MM.1S (cell line): ENCODE data around the gene PTPRN2.

Experiments used
- DNase-seq: peaks from one replicate; pipeline ENCODE4 v3.0.0-alpha.2; 2015
- H2AFZ ChIP-seq: fragments of 300-600 bp; sonication (generic); 2 replicates; pipeline ENCODE4 v1.6.0; 2016; ENCODE audit warnings: antibody characterized with exemption, low read length
- H3F3A ChIP-seq: fragments of 300-600 bp; sonication (generic); 2 replicates; pipeline ENCODE4 v1.6.1; 2016; ENCODE audit warnings: mild to moderate bottlenecking, antibody characterized with exemption, low read length, moderate library complexity, mixed read lengths; ENCODE audit not compliant: insufficient read depth
- H3K27ac ChIP-seq: fragments of 300-600 bp; sonication (generic); 2 replicates; pipeline ENCODE4 v1.5.1; 2016; ENCODE audit warnings: mild to moderate bottlenecking, low read length
- H3K27me3 ChIP-seq: fragments of 300-600 bp; sonication (generic); replicated peaks from 2 replicates; pipeline ENCODE4 v1.6.0; 2016; ENCODE audit warnings: low read length; ENCODE audit not compliant: insufficient read depth
- H3K36me3 ChIP-seq: fragments of 300-600 bp; sonication (generic); replicated peaks from 2 replicates; pipeline ENCODE4 v1.6.1; 2016; ENCODE audit warnings: mild to moderate bottlenecking, low read length, mixed read lengths; ENCODE audit not compliant: insufficient read depth
- H3K4me1 ChIP-seq: fragments of 300-600 bp; sonication (generic); 2 replicates; pipeline ENCODE4 v1.6.1; 2016; ENCODE audit warnings: low read length, mixed read lengths
- H3K4me2 ChIP-seq: fragments of 300-600 bp; sonication (generic); 2 replicates; pipeline ENCODE4 v1.6.0; 2016; ENCODE audit warnings: low read depth, low read length
- H3K4me3 ChIP-seq: fragments of 300-600 bp; sonication (generic); 2 replicates; pipeline ENCODE4 v1.5.1; 2016; ENCODE audit warnings: low read length, mixed read lengths
- H3K79me2 ChIP-seq: fragments of 300-600 bp; sonication (generic); 2 replicates; pipeline ENCODE4 v1.6.1; 2016; ENCODE audit warnings: mixed run types, low read length, mixed read lengths
- H3K9ac ChIP-seq: fragments of 300-600 bp; sonication (generic); 2 replicates; pipeline ENCODE4 v1.6.1; 2016; ENCODE audit warnings: low read length, mixed read lengths
- H3K9me2 ChIP-seq: fragments of 300-600 bp; sonication (generic); replicated peaks from 2 replicates; pipeline ENCODE4 v1.6.1; 2016; ENCODE audit warnings: mild to moderate bottlenecking, low read length, mixed read lengths; ENCODE audit not compliant: insufficient read depth
- H3K9me3 ChIP-seq: fragments of 300-600 bp; sonication (generic); replicated peaks from 2 replicates; pipeline ENCODE4 v1.6.1; 2016; ENCODE audit warnings: mild to moderate bottlenecking, low read length, mixed read lengths; ENCODE audit not compliant: insufficient read depth
- H4K20me1 ChIP-seq: fragments of 300-600 bp; sonication (generic); 2 replicates; pipeline ENCODE4 v1.6.1; 2016; ENCODE audit warnings: mild to moderate bottlenecking, low read length, moderate library complexity, mixed read lengths; ENCODE audit not compliant: insufficient read depth
- EZH2 ChIP-seq: fragments of 300-600 bp; sonication (generic); optimal IDR thresholded peaks from 2 replicates; pipeline ENCODE3; 2017; ENCODE audit warnings: low read depth, mild to moderate bottlenecking, antibody characterized with exemption, low read length, mixed read lengths
- EZH2phosphoT487 ChIP-seq: fragments of 300-600 bp; sonication (generic); IDR thresholded peaks from 2 replicates; pipeline ENCODE4 v1.6.1; 2018; ENCODE audit warnings: antibody characterized with exemption, low read length
- TF ChIP-seq, protein P1 (sequence below): fragments of 300-600 bp; sonication (generic); IDR thresholded peaks from 2 replicates; pipeline ENCODE4 v1.5.1; 2016; ENCODE audit warnings: antibody characterized with exemption, low read length, mixed read lengths

Gene PTPRN2

DNA sequence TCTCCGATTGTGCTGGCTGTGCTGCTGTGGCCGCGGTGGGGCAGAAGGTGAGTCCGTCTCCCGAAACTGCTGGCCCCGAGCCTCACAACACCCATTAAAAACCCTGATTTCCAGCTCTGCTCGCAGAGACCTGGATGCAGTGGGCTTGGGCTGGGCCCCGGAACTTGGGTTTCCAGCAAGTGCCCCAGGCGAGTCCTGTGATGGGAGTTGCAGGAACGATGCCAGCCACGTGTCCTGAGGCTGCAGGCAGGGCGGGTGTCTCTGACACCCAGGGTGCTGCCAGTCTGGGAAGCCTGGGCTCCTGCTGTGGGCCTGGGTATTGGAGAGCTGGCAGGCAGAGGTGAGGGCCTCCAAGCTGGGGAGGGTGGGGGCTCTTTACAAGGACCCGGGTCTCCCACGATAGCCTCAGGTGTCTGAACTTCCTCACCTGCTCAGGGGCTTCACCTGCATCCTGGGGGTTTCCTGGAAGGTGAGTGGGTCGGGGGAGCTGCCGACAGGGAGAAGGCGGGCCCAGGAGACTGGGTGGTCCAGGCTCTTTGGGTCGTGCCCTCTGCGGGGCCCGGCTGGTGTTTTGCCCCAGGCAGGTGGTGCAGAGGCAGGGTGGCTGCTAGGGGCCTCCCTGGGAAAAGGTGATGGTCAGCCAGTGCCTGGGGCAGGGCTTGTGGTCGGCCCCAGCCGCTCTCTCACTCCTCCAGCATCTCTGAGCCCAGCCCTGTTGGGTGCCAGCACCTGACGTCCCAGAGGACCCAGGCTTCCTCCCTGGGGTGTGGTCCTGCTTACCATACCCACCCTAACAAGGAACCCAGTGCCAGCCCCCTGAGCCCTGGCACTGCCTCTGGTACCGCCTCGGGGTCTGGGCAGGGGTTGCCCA lies 1070.5 kb downstream of the PTPRN2 start:
- H3K4me2 ChIP-seq, result no peak overlapping the region
- TF ChIP-seq EZH2phosphoT487, result no peak
- TF ChIP-seq, protein P1, sequence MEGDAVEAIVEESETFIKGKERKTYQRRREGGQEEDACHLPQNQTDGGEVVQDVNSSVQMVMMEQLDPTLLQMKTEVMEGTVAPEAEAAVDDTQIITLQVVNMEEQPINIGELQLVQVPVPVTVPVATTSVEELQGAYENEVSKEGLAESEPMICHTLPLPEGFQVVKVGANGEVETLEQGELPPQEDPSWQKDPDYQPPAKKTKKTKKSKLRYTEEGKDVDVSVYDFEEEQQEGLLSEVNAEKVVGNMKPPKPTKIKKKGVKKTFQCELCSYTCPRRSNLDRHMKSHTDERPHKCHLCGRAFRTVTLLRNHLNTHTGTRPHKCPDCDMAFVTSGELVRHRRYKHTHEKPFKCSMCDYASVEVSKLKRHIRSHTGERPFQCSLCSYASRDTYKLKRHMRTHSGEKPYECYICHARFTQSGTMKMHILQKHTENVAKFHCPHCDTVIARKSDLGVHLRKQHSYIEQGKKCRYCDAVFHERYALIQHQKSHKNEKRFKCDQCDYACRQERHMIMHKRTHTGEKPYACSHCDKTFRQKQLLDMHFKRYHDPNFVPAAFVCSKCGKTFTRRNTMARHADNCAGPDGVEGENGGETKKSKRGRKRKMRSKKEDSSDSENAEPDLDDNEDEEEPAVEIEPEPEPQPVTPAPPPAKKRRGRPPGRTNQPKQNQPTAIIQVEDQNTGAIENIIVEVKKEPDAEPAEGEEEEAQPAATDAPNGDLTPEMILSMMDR, result no peak
- TF ChIP-seq EZH2, result no peak

DNA sequence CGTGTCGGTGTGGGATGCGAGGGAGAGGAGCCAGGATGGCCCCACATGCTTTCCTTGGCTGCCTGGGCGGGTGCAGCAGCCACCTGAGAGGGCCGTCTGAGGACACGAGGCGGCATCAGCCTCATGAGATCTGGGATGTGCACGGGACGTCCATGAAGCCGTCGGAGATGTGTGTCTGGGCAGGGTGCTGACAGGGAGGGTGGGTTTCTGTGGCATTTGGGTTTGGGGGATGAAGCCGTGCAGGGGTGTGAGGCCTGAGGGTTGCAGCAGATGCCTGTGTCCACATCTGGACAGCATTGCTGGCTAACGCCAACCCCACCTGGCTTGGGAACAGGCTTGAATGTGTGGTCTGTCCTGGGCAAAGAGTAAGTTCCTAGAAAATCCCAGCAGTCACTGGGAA lies 1071.3 kb downstream of the PTPRN2 start:
- no peak overlapping the region for H2AFZ ChIP-seq
- TF ChIP-seq EZH2phosphoT487 (no peak), EZH2 (no peak)
- TF ChIP-seq, protein P1, result no peak
- no peaks in the 10 kb centered on the region for H4K20me1 ChIP-seq
- peaks cover 14% of the 10 kb centered on the region for H3K4me1 ChIP-seq
- H3K9ac ChIP-seq, result no peak overlapping the region
- H3K79me2 ChIP-seq, result no peaks in the 10 kb centered on the region
- H3K27ac ChIP-seq, result no peak overlapping the region
- H3K4me3 ChIP-seq, result no peak overlapping the region
- H3K4me2 ChIP-seq, result no peak overlapping the region
- H3K27me3 ChIP-seq, result peaks cover 29% of the 10 kb centered on the region
- H3K36me3 ChIP-seq, result no peaks in the 10 kb centered on the region
- peaks cover 4% of the 10 kb centered on the region; the same call in 1 of the 2 replicates for H3F3A ChIP-seq
- no peaks in the 10 kb centered on the region for H3K9me3 ChIP-seq
- H3K9me2 ChIP-seq, result no peaks in the 10 kb centered on the region
- DNase-seq, result no peak

More for the DNA sequence above, 1070.5 kb downstream of the PTPRN2 start:
- no peak for DNase-seq
- no peaks in the 10 kb centered on the region for H4K20me1 ChIP-seq
- no peaks in the 10 kb centered on the region for H3K9me2 ChIP-seq
- H3K9me3 ChIP-seq, result no peaks in the 10 kb centered on the region
- H3F3A ChIP-seq, result peaks cover 4% of the 10 kb centered on the region; the same call in 1 of the 2 replicates
- no peaks in the 10 kb centered on the region for H3K79me2 ChIP-seq
- no peak overlapping the region for H3K4me3 ChIP-seq
- peaks cover 32% of the 10 kb centered on the region for H3K27me3 ChIP-seq
- no peak overlapping the region for H3K9ac ChIP-seq
- no peaks in the 10 kb centered on the region for H3K36me3 ChIP-seq
- peaks cover 14% of the 10 kb centered on the region for H3K4me1 ChIP-seq
- H3K27ac ChIP-seq, result no peak overlapping the region
- no peak overlapping the region for H2AFZ ChIP-seq

DNA sequence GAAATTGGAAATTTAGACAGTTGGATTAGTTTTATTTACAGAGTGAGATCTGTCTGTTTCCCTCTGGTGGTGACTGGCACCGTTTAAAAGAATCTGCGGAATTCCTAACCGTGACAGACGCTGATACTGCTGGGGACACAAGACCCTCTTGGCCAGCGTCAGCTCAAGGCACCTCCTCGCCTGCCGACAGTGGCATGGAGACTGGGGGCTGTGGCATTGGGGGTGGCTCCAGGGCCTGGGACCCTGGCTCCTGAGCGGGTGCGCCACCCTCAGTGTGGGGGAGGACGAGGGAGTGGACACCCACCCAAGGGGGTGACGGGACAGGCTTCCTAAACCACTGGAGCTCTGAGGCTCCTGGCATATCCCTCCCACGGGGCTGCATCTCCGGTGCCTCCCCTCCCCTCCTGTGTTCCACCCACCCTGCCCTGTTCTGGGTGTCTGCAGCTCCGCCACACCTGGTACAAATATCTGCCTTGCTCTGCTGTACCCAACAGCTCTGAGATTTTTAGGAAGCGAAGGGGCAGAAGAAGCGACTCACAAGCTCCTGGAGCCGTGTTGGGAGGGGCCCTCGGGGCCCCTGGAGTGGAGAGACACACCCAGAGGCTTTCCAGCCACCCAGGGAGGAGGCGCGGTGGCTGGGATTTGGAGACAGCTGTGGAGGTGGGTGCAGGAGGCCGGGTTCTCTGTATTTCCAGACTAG lies 1072.1 kb downstream of the PTPRN2 start:
- H3K36me3 ChIP-seq, result no peaks in the 10 kb centered on the region

More for the DNA sequence above, 1072.1 kb downstream of the PTPRN2 start:
- TF ChIP-seq EZH2, result no peak
- TF ChIP-seq EZH2phosphoT487, result no peak
- TF ChIP-seq, protein P1, result no peak
- H3K4me3 ChIP-seq, result no peak overlapping the region
- no peaks in the 10 kb centered on the region for H4K20me1 ChIP-seq
- no peak overlapping the region for H2AFZ ChIP-seq
- H3K27me3 ChIP-seq, result peaks cover 29% of the 10 kb centered on the region
- no peak overlapping the region for H3K4me2 ChIP-seq
- no peaks in the 10 kb centered on the region for H3K79me2 ChIP-seq
- no peak for DNase-seq
- peaks cover 10% of the 10 kb centered on the region for H3K4me1 ChIP-seq
- peaks cover 2% of the 10 kb centered on the region; the same call in 1 of the 2 replicates for H3F3A ChIP-seq
- H3K27ac ChIP-seq, result no peak overlapping the region
- no peaks in the 10 kb centered on the region for H3K9me3 ChIP-seq
- H3K9me2 ChIP-seq, result no peaks in the 10 kb centered on the region
- H3K9ac ChIP-seq, result no peak overlapping the region
